Chondrocyte (in vitro differentiated cells): ENCODE measurements around the gene WDPCP. TPM values are rescaled to one million over a fixed set of nuclear protein-coding genes. Genes with fewer than 3 reads are reported as not detected.

Experiments
- DNase-seq: peaks from one replicate; pipeline ENCODE4 v3.0.0; 2021; ENCODE audit warnings: mixed read lengths, low spot score
- H3K27ac Mint-ChIP-seq: one replicate; pipeline ENCODE4 v1.8.0; 2021; ENCODE audit warnings: mild to moderate bottlenecking, moderate library complexity, mixed read lengths; ENCODE audit not compliant: unreplicated experiment
- H3K27me3 Mint-ChIP-seq: 2 replicates; pipeline ENCODE4 v1.8.0; 2021; ENCODE audit warnings: low read depth, mixed read lengths
- H3K36me3 Mint-ChIP-seq: 2 replicates; pipeline ENCODE4 v1.8.0; 2021; ENCODE audit warnings: low read depth, mixed read lengths
- H3K4me1 Mint-ChIP-seq: 2 replicates; pipeline ENCODE4 v1.8.0; 2021; ENCODE audit warnings: low read depth, mild to moderate bottlenecking, mixed read lengths
- H3K4me3 Mint-ChIP-seq: one replicate; pipeline ENCODE4 v1.8.0; 2021; ENCODE audit warnings: mild to moderate bottlenecking, moderate library complexity, mixed read lengths; ENCODE audit not compliant: unreplicated experiment
- H3K9me3 Mint-ChIP-seq: 2 replicates; pipeline ENCODE4 v1.8.0; 2021; ENCODE audit warnings: low read depth, mixed read lengths
- total RNA-seq: library from RNA; stranded (reverse); gene quantifications from 3 replicates; pipeline ENCODE4 v1.2.1, GENCODE V29; 2021
- TF ChIP-seq, protein P1 (sequence below): fragments of 200-600 bp; sonication (generic); IDR thresholded peaks from 2 replicates; pipeline ENCODE4 v1.5.0; 2021; ENCODE audit warnings: antibody characterized with exemption, mild to moderate bottlenecking, moderate library complexity

WDPCP gene
- total RNA-seq, 1 donor from 2014 or later = 8.6 TPM

DNA sequence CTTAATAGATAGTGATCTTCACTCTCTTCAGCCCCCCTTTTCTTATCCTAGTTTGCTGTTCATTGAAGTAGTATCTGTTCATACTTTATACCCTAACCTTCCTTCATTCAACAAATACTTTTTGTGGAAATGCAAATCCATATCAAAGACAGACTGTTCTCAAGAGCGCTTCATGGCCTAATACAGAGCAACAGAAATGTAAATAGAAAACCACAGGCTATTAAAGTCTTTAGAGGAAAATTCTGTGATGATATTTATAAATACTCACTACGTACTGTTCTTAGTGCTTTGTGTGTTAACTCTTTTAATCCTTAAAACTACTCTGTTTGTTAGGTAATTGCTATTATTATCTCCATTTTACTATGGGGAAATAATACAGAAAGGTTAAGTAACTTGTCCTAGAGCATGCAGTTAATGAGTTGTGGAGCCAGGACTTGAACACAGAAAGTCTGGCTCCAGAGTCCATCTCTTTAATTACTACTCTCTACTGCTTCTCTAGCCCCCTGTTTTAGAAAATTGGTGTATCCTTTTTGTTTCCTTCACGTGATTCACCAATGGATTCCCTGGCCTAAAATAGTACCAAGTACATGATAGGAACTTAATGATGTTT is 3.4 kb upstream of the WDPCP start:
- H3K27ac Mint-ChIP-seq = no peak overlapping the region
- no peak overlapping the region for H3K4me3 Mint-ChIP-seq
- H3K36me3 Mint-ChIP-seq = peaks cover 4% of the 10 kb centered on the region
- TF ChIP-seq, protein P1, sequence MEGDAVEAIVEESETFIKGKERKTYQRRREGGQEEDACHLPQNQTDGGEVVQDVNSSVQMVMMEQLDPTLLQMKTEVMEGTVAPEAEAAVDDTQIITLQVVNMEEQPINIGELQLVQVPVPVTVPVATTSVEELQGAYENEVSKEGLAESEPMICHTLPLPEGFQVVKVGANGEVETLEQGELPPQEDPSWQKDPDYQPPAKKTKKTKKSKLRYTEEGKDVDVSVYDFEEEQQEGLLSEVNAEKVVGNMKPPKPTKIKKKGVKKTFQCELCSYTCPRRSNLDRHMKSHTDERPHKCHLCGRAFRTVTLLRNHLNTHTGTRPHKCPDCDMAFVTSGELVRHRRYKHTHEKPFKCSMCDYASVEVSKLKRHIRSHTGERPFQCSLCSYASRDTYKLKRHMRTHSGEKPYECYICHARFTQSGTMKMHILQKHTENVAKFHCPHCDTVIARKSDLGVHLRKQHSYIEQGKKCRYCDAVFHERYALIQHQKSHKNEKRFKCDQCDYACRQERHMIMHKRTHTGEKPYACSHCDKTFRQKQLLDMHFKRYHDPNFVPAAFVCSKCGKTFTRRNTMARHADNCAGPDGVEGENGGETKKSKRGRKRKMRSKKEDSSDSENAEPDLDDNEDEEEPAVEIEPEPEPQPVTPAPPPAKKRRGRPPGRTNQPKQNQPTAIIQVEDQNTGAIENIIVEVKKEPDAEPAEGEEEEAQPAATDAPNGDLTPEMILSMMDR = no peak
- peaks cover 36% of the 10 kb centered on the region for H3K4me1 Mint-ChIP-seq
- no peaks in the 10 kb centered on the region for H3K9me3 Mint-ChIP-seq
- H3K27me3 Mint-ChIP-seq = no peaks in the 10 kb centered on the region
- no peak for DNase-seq

GRCh38 chr2:63590626-63591408 is 2.5 kb upstream of the WDPCP start:
- Mint-ChIP-seq H3K27ac (peak overlapping the region; percentile 59), H3K4me1 (peaks cover 38% of the 10 kb centered on the region)
- DNase-seq = no peak

DNA sequence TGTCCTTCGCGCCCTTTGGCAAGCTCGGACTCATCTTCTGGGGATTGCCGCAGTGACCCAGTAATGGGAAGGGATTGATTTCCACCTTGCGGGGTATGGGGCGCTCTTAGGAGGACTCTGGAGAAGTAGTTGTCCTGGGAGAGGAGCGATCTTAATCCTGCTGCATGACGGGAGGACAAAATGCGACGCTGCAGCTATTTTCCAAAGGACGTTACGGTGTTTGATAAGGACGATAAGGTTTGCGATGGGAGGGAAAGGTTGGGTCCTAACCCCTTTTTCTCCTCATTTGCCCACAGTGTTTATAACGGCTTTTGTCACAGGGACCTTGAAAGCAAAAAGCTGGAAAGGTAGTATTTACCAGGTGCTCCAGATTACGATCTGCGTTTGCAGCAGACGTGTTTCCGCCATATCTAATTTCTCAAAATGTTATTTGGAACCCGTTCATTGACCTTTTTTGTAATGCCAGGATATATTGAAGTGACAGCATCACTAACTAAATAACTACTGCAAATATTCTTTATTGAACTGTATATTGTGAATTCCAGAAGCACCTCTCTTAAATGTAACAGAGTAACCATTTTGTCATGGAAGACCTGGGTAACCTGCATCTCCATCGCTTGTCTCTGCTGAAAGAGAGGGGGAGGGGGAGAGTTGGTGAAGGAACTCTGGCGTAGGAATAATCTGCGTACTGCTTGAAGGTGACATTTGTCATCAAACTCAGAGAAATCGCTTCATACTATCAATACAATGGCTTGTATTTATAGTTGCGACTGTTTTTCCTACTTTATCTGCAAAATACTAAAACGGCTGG is 1.1 kb upstream of the WDPCP start:
- peaks cover 2% of the 10 kb centered on the region for H3K36me3 Mint-ChIP-seq
- no peak for DNase-seq
- no peaks in the 10 kb centered on the region for H3K27me3 Mint-ChIP-seq
- peak overlapping the region; percentile 96 for H3K4me3 Mint-ChIP-seq
- peak overlapping the region; percentile 99 for H3K27ac Mint-ChIP-seq
- no peaks in the 10 kb centered on the region for H3K9me3 Mint-ChIP-seq
- peaks cover 38% of the 10 kb centered on the region for H3K4me1 Mint-ChIP-seq
- TF ChIP-seq, protein P1 = no peak

More at GRCh38 chr2:63590626-63591408, 2.5 kb upstream of the WDPCP start:
- no peaks in the 10 kb centered on the region for H3K9me3 Mint-ChIP-seq
- TF ChIP-seq, protein P1 = no peak
- peak overlapping the region; percentile 19 for H3K4me3 Mint-ChIP-seq
- H3K36me3 Mint-ChIP-seq = peaks cover 2% of the 10 kb centered on the region
- H3K27me3 Mint-ChIP-seq = no peaks in the 10 kb centered on the region

GRCh38 chr2:63587814-63588384 is 378 bp downstream of the WDPCP start:
- Mint-ChIP-seq H3K36me3 (no peaks in the 10 kb centered on the region), H3K27me3 (no peaks in the 10 kb centered on the region), H3K9me3 (no peaks in the 10 kb centered on the region), H3K4me1 (peaks cover 38% of the 10 kb centered on the region), H3K27ac (peak overlapping the region; percentile 99), H3K4me3 (peak overlapping the region; percentile 96)
- TF ChIP-seq, protein P1 = no peak
- peak; percentile 92 for DNase-seq

DNA sequence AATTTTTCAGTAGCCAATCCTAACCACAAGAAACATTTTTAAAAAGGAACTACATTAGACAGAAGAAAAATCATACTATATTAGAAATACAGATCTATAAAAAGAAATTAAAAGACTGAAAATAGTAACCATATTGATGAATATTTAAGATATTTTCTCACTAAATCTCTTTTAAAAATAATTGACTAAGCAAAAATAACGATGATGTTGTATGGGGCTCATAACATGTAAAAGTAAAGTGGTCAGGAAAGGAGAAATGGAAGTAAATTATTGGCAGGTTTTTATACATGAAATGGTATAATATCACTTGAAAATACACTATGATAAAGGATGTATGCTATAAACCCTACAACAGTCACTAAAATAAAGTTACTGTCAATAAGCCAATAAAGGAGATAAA is 5.4 kb downstream of the WDPCP start:
- Mint-ChIP-seq H3K27me3 (no peaks in the 10 kb centered on the region), H3K4me1 (peaks cover 20% of the 10 kb centered on the region), H3K27ac (no peak overlapping the region), H3K4me3 (no peak overlapping the region), H3K36me3 (no peaks in the 10 kb centered on the region), H3K9me3 (no peaks in the 10 kb centered on the region)
- TF ChIP-seq, protein P1 = no peak
- no peak for DNase-seq
